K562 (cell line): ENCODE data around the gene PDZD8. TPM values are rescaled to one million over a fixed set of nuclear protein-coding genes. Genes with fewer than 3 reads are reported as not detected.

Experiments used
- ASH1L ChIP-seq: fragments of 450-650 bp; IDR thresholded peaks from 2 replicates; pipeline ENCODE4 v1.6.1; 2018; ENCODE audit warnings: borderline replicate concordance, mild to moderate bottlenecking, low read depth; ENCODE audit not compliant: partially characterized antibody
- BMI1 ChIP-seq: fragments of 150-350 bp; IDR thresholded peaks from 2 replicates; pipeline ENCODE4 v1.6.1; 2014; ENCODE audit warnings: low read length
- CTCFL ChIP-seq: IDR thresholded peaks from 2 replicates; pipeline ENCODE4 v1.6.1; 2011; ENCODE audit warnings: borderline replicate concordance, low read depth, mild to moderate bottlenecking, moderate library complexity, low read length; ENCODE audit not compliant: insufficient read depth, poor library complexity, severe bottlenecking
- ELF1 ChIP-seq: fragments of 200-800 bp; sonication (Bioruptor generic); IDR thresholded peaks from 2 replicates; pipeline ENCODE4 v1.6.1; 2016; ENCODE audit warnings: missing genetic modification characterization, missing compliant biosample characterization
- FUS ChIP-seq: fragments of 200-400 bp; formaldehyde crosslinking; optimal IDR thresholded peaks from 2 replicates; pipeline ENCODE3; 2017; ENCODE audit warnings: low read depth, low read length
- GTF2B ChIP-seq: IDR thresholded peaks from 2 replicates; pipeline ENCODE4 v1.6.1; 2011; ENCODE audit not compliant: insufficient read length; ENCODE audit errors: extremely low read depth
- KAT8 ChIP-seq: fragments of 450-650 bp; IDR thresholded peaks from 2 replicates; pipeline ENCODE4 v1.6.1; 2016; ENCODE audit warnings: low read depth, mild to moderate bottlenecking
- MAFF ChIP-seq: IDR thresholded peaks from 2 replicates; pipeline ENCODE4 v1.6.1; 2012; ENCODE audit warnings: low read length, improper control_type of control experiment
- RBM25 ChIP-seq: fragments of 200-400 bp; formaldehyde crosslinking; IDR thresholded peaks from 2 replicates; pipeline ENCODE4 v1.6.1; 2018; ENCODE audit warnings: low read length, low read depth, moderate library complexity; ENCODE audit not compliant: severe bottlenecking
- SMARCE1 ChIP-seq: fragments of 450-650 bp; IDR thresholded peaks from 2 replicates; pipeline ENCODE4 v1.7.1; 2016; ENCODE audit warnings: mild to moderate bottlenecking
- STAT6 ChIP-seq: sonication (generic); formaldehyde crosslinking; IDR thresholded peaks from 2 replicates; pipeline ENCODE4 v1.8.1; 2023; ENCODE audit warnings: mild to moderate bottlenecking, missing genetic modification reagents
- TAF15 ChIP-seq: fragments of 200-400 bp; formaldehyde crosslinking; IDR thresholded peaks from 2 replicates; pipeline ENCODE4 v1.6.1; 2017; ENCODE audit warnings: mild to moderate bottlenecking, low read depth, low read length, moderate library complexity
- TSC22D4 ChIP-seq: fragments of 450-650 bp; IDR thresholded peaks from 2 replicates; pipeline ENCODE4 v1.6.1; 2016; ENCODE audit warnings: missing genetic modification characterization, missing biosample characterization, control low read depth
- ZBTB43 ChIP-seq: sonication (generic); formaldehyde crosslinking; IDR thresholded peaks from 2 replicates; pipeline ENCODE4 v1.8.0; 2023; ENCODE audit warnings: mild to moderate bottlenecking, missing genetic modification reagents
- ZNF24 ChIP-seq: fragments of 450-650 bp; IDR thresholded peaks from 2 replicates; pipeline ENCODE4 v1.6.1; 2016
- ZNF431 ChIP-seq: sonication (generic); formaldehyde crosslinking; IDR thresholded peaks from 2 replicates; pipeline ENCODE4 v1.8.0; 2022; ENCODE audit warnings: mild to moderate bottlenecking, missing genetic modification reagents
- ZNF584 ChIP-seq: fragments of 200-800 bp; sonication (Bioruptor generic); IDR thresholded peaks from 2 replicates; pipeline ENCODE4 v1.6.1; 2016; ENCODE audit warnings: low read depth, mild to moderate bottlenecking, missing genetic modification characterization, missing compliant biosample characterization
- ZNF589 ChIP-seq: fragments of 200-800 bp; sonication (Bioruptor generic); IDR thresholded peaks from 2 replicates; pipeline ENCODE4 v1.6.1; 2016; ENCODE audit warnings: low read depth, missing genetic modification characterization, missing compliant biosample characterization
- polyA plus RNA-seq, 8 experiments: library from polyadenylated mRNA; depleted of rRNA in 4 of 8; stranded (reverse) in 5 of 8; unstranded in 3 of 8; fragments of >200 nt; fragmentation: Nextera tagmentation in 2 of 8; fragmentation: Illumina TruSeq in 1 of 8; extraction: Ambion mirVana in 2 of 8; extraction: Trizol in 1 of 8; gene quantifications; 2 replicates each; pipeline versions ENCODE4 v1.2.1 to v1.2.3, GENCODE V29; 2011 to 2014; ENCODE audit warnings: inconsistent platforms in 1 of 8, missing spikeins in 1 of 8
- total RNA-seq, 7 experiments: library from RNA; depleted of rRNA in 6 of 7; stranded (reverse); fragments of >200 nt in 6 of 7; fragmentation: Illumina TruSeq in 2 of 7; extraction: Trizol in 2 of 7; gene quantifications; 2 replicates each; pipeline versions ENCODE4 v1.2.1 to v1.2.3, GENCODE V29; 2011 to 2021; ENCODE audit warnings: low replicate concordance in 1 of 7
- TF ChIP-seq, protein P1 (sequence below): fragments of 200-400 bp; formaldehyde crosslinking; IDR thresholded peaks from 2 replicates; pipeline ENCODE4 v1.6.1; 2017; ENCODE audit warnings: mild to moderate bottlenecking, low read depth, low read length, moderate library complexity

The PDZD8 gene
- total and polyA plus RNA-seq, 9 of the 15 experiments (the other 6 are each of a cell fraction or from before 2014, with no cell fraction given) = 5.5 to 53.4 (median 36.8) TPM

DNA sequence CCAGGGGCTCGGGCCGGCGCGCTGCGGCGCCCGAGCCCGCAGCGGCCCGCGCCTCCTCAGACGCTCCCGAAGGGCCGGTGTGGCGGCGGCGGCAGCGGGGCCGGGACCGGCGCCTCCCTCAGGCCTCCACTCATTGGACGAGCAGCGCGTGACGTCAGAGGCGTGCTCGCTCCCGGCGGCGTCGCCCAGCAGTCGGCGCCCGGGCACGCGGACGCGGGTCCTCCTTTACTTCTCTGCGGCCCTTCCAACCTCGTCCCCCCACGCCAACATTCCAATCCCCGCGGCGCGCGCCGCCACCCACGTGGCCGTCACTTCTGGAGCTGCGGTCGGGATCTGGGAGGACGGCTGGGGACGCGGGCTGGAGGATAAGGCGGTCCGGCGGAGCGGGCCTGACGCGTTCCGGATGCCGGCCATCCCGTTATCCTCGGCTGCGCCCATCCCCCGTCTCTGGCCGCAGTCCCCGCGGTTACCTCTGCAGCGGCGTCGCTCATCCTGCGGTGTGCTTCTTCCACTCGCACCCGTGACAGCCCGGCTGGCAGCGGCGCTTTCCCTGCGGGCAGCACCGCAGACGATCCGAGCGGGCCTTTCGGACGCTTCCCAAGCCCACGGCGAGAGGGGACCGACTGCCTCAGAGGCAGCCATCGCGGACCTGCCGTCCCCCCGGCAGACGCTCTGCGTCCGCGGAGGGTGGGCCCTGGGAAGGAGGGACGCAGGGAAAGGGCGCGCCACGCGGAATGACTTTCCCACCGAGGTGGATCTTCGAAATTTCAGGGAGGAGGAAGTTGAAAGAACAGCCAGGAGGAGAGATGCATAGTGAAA lies at the start of gene PDZD8 (continued):
- TF ChIP-seq ASH1L = no peak
- TF ChIP-seq KAT8 = no peak
- no peak for TF ChIP-seq BMI1
- TF ChIP-seq CTCFL = no peak
- TF ChIP-seq SMARCE1 = no peak
- no peak for TF ChIP-seq TSC22D4 (tag)
- TF ChIP-seq RBM25 = peak; percentile 69
- no peak; the same call in 1 of the 2 replicates for TF ChIP-seq ZNF431 (CRISPR knock-in tag)
- TF ChIP-seq ZBTB43 = no peak
- TF ChIP-seq STAT6 (CRISPR knock-in tag) = no peak
- TF ChIP-seq ZNF589 (CRISPR knock-in tag) = no peak
- TF ChIP-seq TAF15 = no peak
- no peak for TF ChIP-seq FUS
- no peak for TF ChIP-seq ZNF24
- TF ChIP-seq MAFF = no peak
- TF ChIP-seq ZNF584 (CRISPR knock-in tag) = no peak
- TF ChIP-seq, protein P1, sequence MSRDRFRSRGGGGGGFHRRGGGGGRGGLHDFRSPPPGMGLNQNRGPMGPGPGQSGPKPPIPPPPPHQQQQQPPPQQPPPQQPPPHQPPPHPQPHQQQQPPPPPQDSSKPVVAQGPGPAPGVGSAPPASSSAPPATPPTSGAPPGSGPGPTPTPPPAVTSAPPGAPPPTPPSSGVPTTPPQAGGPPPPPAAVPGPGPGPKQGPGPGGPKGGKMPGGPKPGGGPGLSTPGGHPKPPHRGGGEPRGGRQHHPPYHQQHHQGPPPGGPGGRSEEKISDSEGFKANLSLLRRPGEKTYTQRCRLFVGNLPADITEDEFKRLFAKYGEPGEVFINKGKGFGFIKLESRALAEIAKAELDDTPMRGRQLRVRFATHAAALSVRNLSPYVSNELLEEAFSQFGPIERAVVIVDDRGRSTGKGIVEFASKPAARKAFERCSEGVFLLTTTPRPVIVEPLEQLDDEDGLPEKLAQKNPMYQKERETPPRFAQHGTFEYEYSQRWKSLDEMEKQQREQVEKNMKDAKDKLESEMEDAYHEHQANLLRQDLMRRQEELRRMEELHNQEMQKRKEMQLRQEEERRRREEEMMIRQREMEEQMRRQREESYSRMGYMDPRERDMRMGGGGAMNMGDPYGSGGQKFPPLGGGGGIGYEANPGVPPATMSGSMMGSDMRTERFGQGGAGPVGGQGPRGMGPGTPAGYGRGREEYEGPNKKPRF = no peak
- no peak for TF ChIP-seq ELF1 (tag)
- no peak for TF ChIP-seq GTF2B
